H9 (cell line): Measurements from ENCODE around the gene HLA-DQA1. TPM values are rescaled to one million over a fixed set of nuclear protein-coding genes. Genes with fewer than 3 reads are reported as not detected.

Source experiments
- DNase-seq: peaks from one replicate; pipeline ENCODE4 v3.0.0-alpha.2; 2017
- H2AFZ ChIP-seq: one replicate; pipeline ENCODE4 v1.6.1; 2013; ENCODE audit warnings: mild to moderate bottlenecking, low read length, control low read depth, moderate library complexity
- H2AK5ac ChIP-seq: 2 replicates; pipeline ENCODE4 v1.6.1; 2013; ENCODE audit warnings: low read length, control low read depth, mixed read lengths; ENCODE audit not compliant: insufficient read length
- H2BK120ac ChIP-seq: one replicate; pipeline ENCODE4 v1.6.1; 2013; ENCODE audit warnings: low read depth, mild to moderate bottlenecking, low read length, control low read depth, inconsistent platforms; ENCODE audit not compliant: poor library complexity, severe bottlenecking
- H2BK12ac ChIP-seq: 2 replicates; pipeline ENCODE4 v1.6.1; 2013; ENCODE audit warnings: low read length, control low read depth, mixed read lengths, low read depth; ENCODE audit not compliant: insufficient read length
- H2BK15ac ChIP-seq: 2 replicates; pipeline ENCODE4 v1.6.1; 2013; ENCODE audit warnings: low read depth, low read length, control low read depth
- H2BK20ac ChIP-seq: one replicate; pipeline ENCODE4 v1.6.1; 2013; ENCODE audit warnings: low read depth, mild to moderate bottlenecking, low read length, control low read depth, inconsistent platforms; ENCODE audit not compliant: poor library complexity, severe bottlenecking
- H2BK5ac ChIP-seq: 2 replicates; pipeline ENCODE4 v1.6.1; 2013; ENCODE audit warnings: low read length, control low read depth, mixed read lengths; ENCODE audit not compliant: insufficient read length
- H3K14ac ChIP-seq: 2 replicates; pipeline ENCODE4 v1.6.1; 2013; ENCODE audit warnings: low read length, control low read depth; ENCODE audit not compliant: insufficient read depth
- H3K18ac ChIP-seq: 2 replicates; pipeline ENCODE4 v1.6.1; 2013; ENCODE audit warnings: low read depth, mild to moderate bottlenecking, mixed read lengths, low read length, control low read depth; ENCODE audit not compliant: insufficient read length
- H3K23ac ChIP-seq: 2 replicates; pipeline ENCODE4 v1.6.1; 2013; ENCODE audit warnings: low read length, control low read depth, mixed read lengths, low read depth; ENCODE audit not compliant: insufficient read length
- H3K23me2 ChIP-seq: 2 replicates; pipeline ENCODE4 v1.6.1; 2013; ENCODE audit warnings: low read depth, mild to moderate bottlenecking, mixed read lengths, low read length, control low read depth; ENCODE audit not compliant: insufficient read length, poor library complexity, severe bottlenecking
- H3K27ac ChIP-seq: 2 replicates; pipeline ENCODE4 v1.5.1; 2013; ENCODE audit warnings: low read length, control low read depth, mixed read lengths, low read depth; ENCODE audit not compliant: insufficient read length
- H3K27me3 ChIP-seq: 2 replicates; pipeline ENCODE4 v1.6.1; 2013; ENCODE audit warnings: low read length, control low read depth, inconsistent platforms; ENCODE audit not compliant: insufficient read depth
- H3K4ac ChIP-seq: 2 replicates; pipeline ENCODE4 v1.6.1; 2013; ENCODE audit warnings: low read depth, mild to moderate bottlenecking, control low read depth, inconsistent platforms, low read length, moderate library complexity
- H3K4me1 ChIP-seq: 2 replicates; pipeline ENCODE4 v1.6.1; 2013; ENCODE audit warnings: low read length, control low read depth, inconsistent platforms; ENCODE audit not compliant: insufficient read depth
- H3K4me2 ChIP-seq: 2 replicates; pipeline ENCODE4 v1.6.1; 2013; ENCODE audit warnings: low read length, control low read depth, mixed read lengths; ENCODE audit not compliant: insufficient read length, insufficient read depth
- H3K56ac ChIP-seq: 2 replicates; pipeline ENCODE4 v1.6.1; 2013; ENCODE audit warnings: low read depth, mild to moderate bottlenecking, mixed read lengths, low read length, control low read depth; ENCODE audit not compliant: insufficient read length
- H3K79me1 ChIP-seq: 2 replicates; pipeline ENCODE4 v1.6.1; 2013; ENCODE audit warnings: low read depth, mild to moderate bottlenecking, moderate library complexity, low read length, control low read depth, inconsistent platforms; ENCODE audit not compliant: insufficient read depth, poor library complexity, severe bottlenecking
- H3K79me2 ChIP-seq: 2 replicates; pipeline ENCODE4 v1.6.1; 2013; ENCODE audit warnings: low read length, control low read depth, inconsistent platforms; ENCODE audit not compliant: insufficient read depth
- H3K9ac ChIP-seq: 2 replicates; pipeline ENCODE4 v1.6.1; 2013; ENCODE audit warnings: low read length, control low read depth, mixed read lengths; ENCODE audit not compliant: insufficient read length; ENCODE audit errors: extremely low read depth
- H3K9me3 ChIP-seq: one replicate; pipeline ENCODE4 v1.6.1; 2013; ENCODE audit warnings: low read depth, low read length, inconsistent platforms; ENCODE audit not compliant: control insufficient read depth
- H3T11ph ChIP-seq: one replicate; pipeline ENCODE4 v1.6.1; 2013; ENCODE audit warnings: mild to moderate bottlenecking, low read length, control low read depth, inconsistent platforms
- H4K20me1 ChIP-seq: one replicate; pipeline ENCODE4 v1.6.1; 2013; ENCODE audit not compliant: control insufficient read depth, insufficient read length, insufficient read depth
- H4K5ac ChIP-seq: 2 replicates; pipeline ENCODE4 v1.6.1; 2013; ENCODE audit warnings: low read depth, mild to moderate bottlenecking, mixed read lengths, low read length, control low read depth; ENCODE audit not compliant: insufficient read length
- H4K8ac ChIP-seq: replicated peaks from 2 replicates; pipeline ENCODE4 v1.6.1; 2013; ENCODE audit warnings: low read length, control low read depth, mixed read lengths, low read depth; ENCODE audit not compliant: insufficient read length
- H4K91ac ChIP-seq: 2 replicates; pipeline ENCODE4 v1.6.1; 2013; ENCODE audit warnings: low read depth, mild to moderate bottlenecking, moderate library complexity, mixed read lengths, low read length, control low read depth; ENCODE audit not compliant: insufficient read length
- H3K27ac Mint-ChIP-seq, 3 experiments: 2 replicates in 2 of 3; 3 replicates in 1 of 3; pipeline ENCODE4 v1.8.0; 2020 to 2021; ENCODE audit warnings: mixed read lengths in 3 of 3, mild to moderate bottlenecking in 1 of 3, moderate library complexity in 1 of 3
- H3K27me3 Mint-ChIP-seq: 2 replicates; pipeline ENCODE4 v1.8.0; 2021; ENCODE audit warnings: low read depth, mild to moderate bottlenecking, moderate library complexity, mixed read lengths
- H3K36me3 Mint-ChIP-seq, 3 experiments: 2 replicates in 2 of 3; 3 replicates in 1 of 3; pipeline ENCODE4 v1.8.0; 2020 to 2021; ENCODE audit warnings: low read depth in 3 of 3, mixed read lengths in 3 of 3; ENCODE audit not compliant: insufficient read depth in 1 of 3
- H3K4me1 Mint-ChIP-seq, 2 experiments: 2 replicates each; pipeline ENCODE4 v1.8.0; 2020; ENCODE audit warnings: mixed read lengths in 2 of 2
- H3K4me3 Mint-ChIP-seq, 2 experiments: 2 replicates in 1 of 2; 3 replicates in 1 of 2; pipeline ENCODE4 v1.8.0; 2020 to 2021; ENCODE audit warnings: mild to moderate bottlenecking in 2 of 2, mixed read lengths in 2 of 2, moderate library complexity in 1 of 2
- H3K9me3 Mint-ChIP-seq, 2 experiments: 2 replicates in 1 of 2; 3 replicates in 1 of 2; pipeline ENCODE4 v1.8.0; 2020; ENCODE audit warnings: mild to moderate bottlenecking in 2 of 2, mixed read lengths in 2 of 2, moderate library complexity in 1 of 2
- WGBS: extraction: QIAGEN DNeasy Blood & Tissue Kit; methylation state at CpG from one replicate; pipeline ENCODE4 v1.1.7; 2013; ENCODE audit warnings: missing lambda C conversion rate, low lambda C conversion rate, mixed read lengths; ENCODE audit not compliant: insufficient read length; ENCODE audit errors: extremely low coverage; 5-methylcytosine and 5-hydroxymethylcytosine counted together
- total RNA-seq: library from RNA; stranded (reverse); gene quantifications from 2 replicates; pipeline ENCODE4 v1.2.1, GENCODE V29; 2021
- TF ChIP-seq, protein P1 (sequence below): fragments of 200-600 bp; sonication (generic); conservative IDR thresholded peaks from 3 replicates; pipeline ENCODE4 v1.8.0; 2021; ENCODE audit warnings: antibody characterized with exemption, mild to moderate bottlenecking

Gene HLA-DQA1
- total RNA-seq, 1 experiment from 2014 or later = 1.7 TPM

DNA sequence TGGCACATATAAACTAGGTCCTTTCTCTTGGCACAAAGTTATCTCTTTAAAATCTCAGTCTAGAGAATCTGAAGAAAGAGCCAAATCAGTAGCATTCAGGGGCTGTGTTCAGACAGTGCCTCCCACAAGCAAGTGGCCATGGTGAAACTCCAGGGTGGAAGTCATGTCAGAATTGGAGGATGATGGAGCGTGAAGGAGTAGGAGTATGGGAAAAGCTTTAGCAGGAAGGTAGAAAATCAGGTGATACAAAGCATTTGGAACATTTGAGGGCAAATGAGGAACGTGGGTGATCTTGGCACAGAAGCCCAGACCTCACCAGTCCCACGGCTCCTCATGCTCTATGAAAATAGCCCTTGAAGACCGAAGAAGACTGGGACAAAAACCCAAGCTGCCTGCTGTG lies 32.0 kb downstream of the HLA-DQA1 start:
- Mint-ChIP-seq H3K27ac (no peak overlapping the region), H3K4me3 (no peak overlapping the region), H3K36me3 (peaks cover 3 to 7% (median 5%) of the 10 kb centered on the region in 3 experiments), H3K4me1 (peaks cover 25 to 34% of the 10 kb centered on the region in 2 experiments), H3K27me3 (peaks cover 17% of the 10 kb centered on the region), H3K9me3 (peaks cover 11 to 16% of the 10 kb centered on the region in 2 experiments)
- H3K9ac ChIP-seq = no peak overlapping the region
- WGBS = no CpG with 5 or more reads among the region's 4 CpGs
- no peak overlapping the region for H2BK20ac ChIP-seq
- peaks cover 4% of the 10 kb centered on the region; the same call in 1 of the 2 replicates for H3K27me3 ChIP-seq
- no peak overlapping the region for H2BK15ac ChIP-seq
- no peaks in the 10 kb centered on the region for H3K23me2 ChIP-seq
- no peak overlapping the region for H3K56ac ChIP-seq
- no peaks in the 10 kb centered on the region for H3K79me1 ChIP-seq
- H4K20me1 ChIP-seq = no peaks in the 10 kb centered on the region
- H3K14ac ChIP-seq = no peak overlapping the region
- no peak overlapping the region for H3T11ph ChIP-seq
- no peak overlapping the region for H3K4ac ChIP-seq
- no peak overlapping the region for H3K18ac ChIP-seq
- H4K8ac ChIP-seq = no peak overlapping the region
- no peak overlapping the region for H4K91ac ChIP-seq
- no peak overlapping the region for H3K4me2 ChIP-seq
- no peak overlapping the region for H2BK5ac ChIP-seq
- H3K27ac ChIP-seq = no peak overlapping the region
- H2AFZ ChIP-seq = no peak overlapping the region
- H3K79me2 ChIP-seq = no peaks in the 10 kb centered on the region
- H2BK12ac ChIP-seq = no peak overlapping the region
- no peak for DNase-seq
- H3K4me1 ChIP-seq = no peaks in the 10 kb centered on the region
- no peak overlapping the region for H4K5ac ChIP-seq
- no peaks in the 10 kb centered on the region for H3K9me3 ChIP-seq
- H2AK5ac ChIP-seq = no peak overlapping the region
- no peak overlapping the region for H2BK120ac ChIP-seq
- H3K23ac ChIP-seq = no peak overlapping the region
- TF ChIP-seq, protein P1, sequence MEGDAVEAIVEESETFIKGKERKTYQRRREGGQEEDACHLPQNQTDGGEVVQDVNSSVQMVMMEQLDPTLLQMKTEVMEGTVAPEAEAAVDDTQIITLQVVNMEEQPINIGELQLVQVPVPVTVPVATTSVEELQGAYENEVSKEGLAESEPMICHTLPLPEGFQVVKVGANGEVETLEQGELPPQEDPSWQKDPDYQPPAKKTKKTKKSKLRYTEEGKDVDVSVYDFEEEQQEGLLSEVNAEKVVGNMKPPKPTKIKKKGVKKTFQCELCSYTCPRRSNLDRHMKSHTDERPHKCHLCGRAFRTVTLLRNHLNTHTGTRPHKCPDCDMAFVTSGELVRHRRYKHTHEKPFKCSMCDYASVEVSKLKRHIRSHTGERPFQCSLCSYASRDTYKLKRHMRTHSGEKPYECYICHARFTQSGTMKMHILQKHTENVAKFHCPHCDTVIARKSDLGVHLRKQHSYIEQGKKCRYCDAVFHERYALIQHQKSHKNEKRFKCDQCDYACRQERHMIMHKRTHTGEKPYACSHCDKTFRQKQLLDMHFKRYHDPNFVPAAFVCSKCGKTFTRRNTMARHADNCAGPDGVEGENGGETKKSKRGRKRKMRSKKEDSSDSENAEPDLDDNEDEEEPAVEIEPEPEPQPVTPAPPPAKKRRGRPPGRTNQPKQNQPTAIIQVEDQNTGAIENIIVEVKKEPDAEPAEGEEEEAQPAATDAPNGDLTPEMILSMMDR = no peak
